GM23338 (cell line): Measurements from ENCODE around the gene LRRC51. TPM values are rescaled to one million over a fixed set of nuclear protein-coding genes. Genes with fewer than 3 reads are reported as not detected.

Source experiments
- ATAC-seq: fragments of 200-7000 bp; cut with Tn5 transposase; 3 replicates; pipeline ENCODE4 v1.9.1; 2020
- DNase-seq: peaks from one replicate; pipeline ENCODE4 v3.0.0-alpha.2; 2015; ENCODE audit warnings: low spot score
- H2AFZ ChIP-seq: fragments of 200-600 bp; sonication (generic); 2 replicates; pipeline ENCODE4 v1.8.0; 2016; ENCODE audit warnings: antibody characterized with exemption, mild to moderate bottlenecking, moderate library complexity
- H3F3A ChIP-seq: fragments of 200-600 bp; sonication (generic); replicated peaks from 2 replicates; pipeline ENCODE4 v1.8.0; 2017; ENCODE audit warnings: antibody characterized with exemption, mixed run types, low read depth
- H3K27ac ChIP-seq: fragments of 200-600 bp; sonication (generic); 2 replicates; pipeline ENCODE4 v1.6.1; 2016; ENCODE audit warnings: low read depth
- H3K27me3 ChIP-seq: fragments of 200-600 bp; sonication (generic); 2 replicates; pipeline ENCODE4 v1.8.0; 2016; ENCODE audit warnings: mild to moderate bottlenecking, mixed run types, moderate library complexity; ENCODE audit not compliant: insufficient read depth
- H3K36me3 ChIP-seq: fragments of 200-600 bp; sonication (generic); 2 replicates; pipeline ENCODE4 v1.8.0; 2016; ENCODE audit warnings: mild to moderate bottlenecking; ENCODE audit not compliant: insufficient read depth
- H3K4me1 ChIP-seq: fragments of 200-600 bp; sonication (generic); 2 replicates; pipeline ENCODE4 v1.8.0; 2016; ENCODE audit warnings: mild to moderate bottlenecking, moderate library complexity; ENCODE audit not compliant: insufficient read depth
- H3K4me2 ChIP-seq: fragments of 200-600 bp; sonication (generic); 2 replicates; pipeline ENCODE4 v1.7.1; 2017; ENCODE audit warnings: mixed run types
- H3K4me3 ChIP-seq: fragments of 200-600 bp; sonication (generic); 2 replicates; pipeline ENCODE4 v1.6.1; 2016; ENCODE audit warnings: mixed run types
- H3K79me2 ChIP-seq: fragments of 200-600 bp; sonication (generic); replicated peaks from 2 replicates; pipeline ENCODE4 v1.8.0; 2017; ENCODE audit warnings: mild to moderate bottlenecking; ENCODE audit not compliant: insufficient read depth
- H3K9me2 ChIP-seq: fragments of 200-600 bp; sonication (generic); 2 replicates; pipeline ENCODE4 v1.8.0; 2017; ENCODE audit not compliant: insufficient read depth
- H4K20me1 ChIP-seq: fragments of 200-600 bp; sonication (generic); replicated peaks from 2 replicates; pipeline ENCODE4 v1.8.0; 2017; ENCODE audit warnings: mild to moderate bottlenecking; ENCODE audit not compliant: insufficient read depth
- H3K27ac Mint-ChIP-seq: 2 replicates; pipeline ENCODE4 v1.8.0; 2020; ENCODE audit warnings: inconsistent platforms, mild to moderate bottlenecking, moderate library complexity, mixed read lengths
- H3K27me3 Mint-ChIP-seq: 3 replicates; pipeline ENCODE4 v1.8.0; 2022; ENCODE audit warnings: low read depth, mild to moderate bottlenecking, moderate library complexity, mixed read lengths, inconsistent platforms; ENCODE audit not compliant: insufficient read depth, poor library complexity
- H3K36me3 Mint-ChIP-seq: 3 replicates; pipeline ENCODE4 v1.8.0; 2021; ENCODE audit warnings: low read depth, mild to moderate bottlenecking, inconsistent platforms, moderate library complexity, mixed read lengths
- H3K4me1 Mint-ChIP-seq: 3 replicates; pipeline ENCODE4 v1.8.0; 2020; ENCODE audit warnings: mild to moderate bottlenecking, inconsistent platforms, mixed read lengths
- H3K4me3 Mint-ChIP-seq: 3 replicates; pipeline ENCODE4 v1.8.0; 2021; ENCODE audit warnings: moderate library complexity, mild to moderate bottlenecking, inconsistent platforms, mixed read lengths
- H3K9me3 Mint-ChIP-seq: 3 replicates; pipeline ENCODE4 v1.8.0; 2020; ENCODE audit warnings: moderate library complexity, mild to moderate bottlenecking, inconsistent platforms, mixed read lengths
- CREB1 ChIP-seq: fragments of 250-450 bp; sonication (Bioruptor Pico); IDR thresholded peaks from 2 replicates; pipeline ENCODE4 v1.5.0; 2020; ENCODE audit warnings: low read depth, mild to moderate bottlenecking, moderate library complexity
- EZH2 ChIP-seq: fragments of 200-600 bp; sonication (generic); IDR thresholded peaks from one replicate; pipeline ENCODE4 v1.8.0; 2017; ENCODE audit warnings: antibody characterized with exemption, mild to moderate bottlenecking, low read depth; ENCODE audit not compliant: unreplicated experiment
- EZH2phosphoT487 ChIP-seq: fragments of 200-600 bp; sonication (generic); IDR thresholded peaks from one replicate; pipeline ENCODE4 v1.8.1; 2018; ENCODE audit warnings: antibody characterized with exemption; ENCODE audit not compliant: unreplicated experiment
- JUNB ChIP-seq: IDR thresholded peaks from one replicate; pipeline ENCODE4 v1.6.1; 2016; ENCODE audit warnings: antibody characterized with exemption; ENCODE audit not compliant: unreplicated experiment
- NANOG ChIP-seq: IDR thresholded peaks from 2 replicates; pipeline ENCODE4 v1.6.1; 2016; ENCODE audit warnings: antibody characterized with exemption, borderline replicate concordance
- POLR2AphosphoS5 ChIP-seq: IDR thresholded peaks from 2 replicates; pipeline ENCODE4 v1.6.1; 2016; ENCODE audit warnings: antibody characterized with exemption, low read depth
- STAT1 ChIP-seq: IDR thresholded peaks from one replicate; pipeline ENCODE4 v1.6.1; 2016; ENCODE audit warnings: antibody characterized with exemption; ENCODE audit not compliant: unreplicated experiment
- ZNF114 ChIP-seq: fragments of 250-450 bp; sonication (Bioruptor Pico); IDR thresholded peaks from 2 replicates; pipeline ENCODE4 v1.5.0; 2020; ENCODE audit warnings: mild to moderate bottlenecking, moderate library complexity
- ZNF331 ChIP-seq: fragments of 250-450 bp; sonication (Bioruptor Pico); IDR thresholded peaks from 2 replicates; pipeline ENCODE4 v1.5.0; 2020; ENCODE audit warnings: low read depth, mild to moderate bottlenecking, moderate library complexity
- polyA plus RNA-seq: library from polyadenylated mRNA; unstranded; fragments of >200 nt; fragmentation: Nextera tagmentation; extraction: Ambion mirVana; gene quantifications from 2 replicates; pipeline ENCODE4 v1.2.1, GENCODE V29; 2016
- total RNA-seq: library from RNA; depleted of rRNA; stranded (reverse); fragments of >200 nt; shearing (Covaris generic); gene quantifications from 2 replicates; pipeline ENCODE4 v1.2.3, GENCODE V29; 2014
- TF ChIP-seq, protein P1 (sequence below): fragments of 250-450 bp; sonication (Bioruptor Pico); IDR thresholded peaks from 2 replicates; pipeline ENCODE4 v1.5.0; 2020; ENCODE audit warnings: mild to moderate bottlenecking, moderate library complexity
- TF ChIP-seq, protein P2 (sequence below), 2 experiments: fragments of 200-600 bp in 1 of 2; sonication (generic) in 1 of 2; conservative IDR thresholded peaks; 2 replicates each; pipeline versions ENCODE4 v1.5.1 to v1.6.1; 2016 to 2017; ENCODE audit warnings: antibody characterized with exemption in 2 of 2, low read depth in 2 of 2, mild to moderate bottlenecking in 2 of 2, moderate library complexity in 1 of 2
- TF ChIP-seq, protein P3 (sequence below): IDR thresholded peaks from one replicate; pipeline ENCODE4 v1.6.1; 2018; ENCODE audit warnings: antibody characterized with exemption; ENCODE audit not compliant: unreplicated experiment

LRRC51 gene
- total and polyA plus RNA-seq, 2 experiments from 2014 or later: 3.6 to 4.2 TPM

DNA sequence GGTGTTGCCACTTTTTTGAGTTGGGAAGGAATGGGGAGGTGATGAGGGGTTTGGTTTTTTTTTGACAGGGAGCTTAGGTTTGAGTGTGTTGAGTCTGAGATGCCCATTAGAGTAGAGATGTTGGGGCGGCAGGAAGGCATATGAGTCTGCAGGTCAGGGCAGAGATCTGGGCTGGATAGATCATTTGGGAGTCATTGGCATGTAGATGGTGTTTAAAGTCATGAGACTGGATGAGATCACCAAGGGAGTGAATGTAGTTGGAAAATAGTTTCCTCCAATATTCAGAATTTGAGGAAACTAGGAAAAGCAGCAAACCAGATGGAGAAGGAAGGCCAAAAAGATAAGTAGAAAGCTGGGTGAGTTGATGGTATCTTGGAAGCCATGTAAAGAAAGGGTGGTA, 33.9 kb downstream of the LRRC51 start (continued):
- TF ChIP-seq, protein P1, sequence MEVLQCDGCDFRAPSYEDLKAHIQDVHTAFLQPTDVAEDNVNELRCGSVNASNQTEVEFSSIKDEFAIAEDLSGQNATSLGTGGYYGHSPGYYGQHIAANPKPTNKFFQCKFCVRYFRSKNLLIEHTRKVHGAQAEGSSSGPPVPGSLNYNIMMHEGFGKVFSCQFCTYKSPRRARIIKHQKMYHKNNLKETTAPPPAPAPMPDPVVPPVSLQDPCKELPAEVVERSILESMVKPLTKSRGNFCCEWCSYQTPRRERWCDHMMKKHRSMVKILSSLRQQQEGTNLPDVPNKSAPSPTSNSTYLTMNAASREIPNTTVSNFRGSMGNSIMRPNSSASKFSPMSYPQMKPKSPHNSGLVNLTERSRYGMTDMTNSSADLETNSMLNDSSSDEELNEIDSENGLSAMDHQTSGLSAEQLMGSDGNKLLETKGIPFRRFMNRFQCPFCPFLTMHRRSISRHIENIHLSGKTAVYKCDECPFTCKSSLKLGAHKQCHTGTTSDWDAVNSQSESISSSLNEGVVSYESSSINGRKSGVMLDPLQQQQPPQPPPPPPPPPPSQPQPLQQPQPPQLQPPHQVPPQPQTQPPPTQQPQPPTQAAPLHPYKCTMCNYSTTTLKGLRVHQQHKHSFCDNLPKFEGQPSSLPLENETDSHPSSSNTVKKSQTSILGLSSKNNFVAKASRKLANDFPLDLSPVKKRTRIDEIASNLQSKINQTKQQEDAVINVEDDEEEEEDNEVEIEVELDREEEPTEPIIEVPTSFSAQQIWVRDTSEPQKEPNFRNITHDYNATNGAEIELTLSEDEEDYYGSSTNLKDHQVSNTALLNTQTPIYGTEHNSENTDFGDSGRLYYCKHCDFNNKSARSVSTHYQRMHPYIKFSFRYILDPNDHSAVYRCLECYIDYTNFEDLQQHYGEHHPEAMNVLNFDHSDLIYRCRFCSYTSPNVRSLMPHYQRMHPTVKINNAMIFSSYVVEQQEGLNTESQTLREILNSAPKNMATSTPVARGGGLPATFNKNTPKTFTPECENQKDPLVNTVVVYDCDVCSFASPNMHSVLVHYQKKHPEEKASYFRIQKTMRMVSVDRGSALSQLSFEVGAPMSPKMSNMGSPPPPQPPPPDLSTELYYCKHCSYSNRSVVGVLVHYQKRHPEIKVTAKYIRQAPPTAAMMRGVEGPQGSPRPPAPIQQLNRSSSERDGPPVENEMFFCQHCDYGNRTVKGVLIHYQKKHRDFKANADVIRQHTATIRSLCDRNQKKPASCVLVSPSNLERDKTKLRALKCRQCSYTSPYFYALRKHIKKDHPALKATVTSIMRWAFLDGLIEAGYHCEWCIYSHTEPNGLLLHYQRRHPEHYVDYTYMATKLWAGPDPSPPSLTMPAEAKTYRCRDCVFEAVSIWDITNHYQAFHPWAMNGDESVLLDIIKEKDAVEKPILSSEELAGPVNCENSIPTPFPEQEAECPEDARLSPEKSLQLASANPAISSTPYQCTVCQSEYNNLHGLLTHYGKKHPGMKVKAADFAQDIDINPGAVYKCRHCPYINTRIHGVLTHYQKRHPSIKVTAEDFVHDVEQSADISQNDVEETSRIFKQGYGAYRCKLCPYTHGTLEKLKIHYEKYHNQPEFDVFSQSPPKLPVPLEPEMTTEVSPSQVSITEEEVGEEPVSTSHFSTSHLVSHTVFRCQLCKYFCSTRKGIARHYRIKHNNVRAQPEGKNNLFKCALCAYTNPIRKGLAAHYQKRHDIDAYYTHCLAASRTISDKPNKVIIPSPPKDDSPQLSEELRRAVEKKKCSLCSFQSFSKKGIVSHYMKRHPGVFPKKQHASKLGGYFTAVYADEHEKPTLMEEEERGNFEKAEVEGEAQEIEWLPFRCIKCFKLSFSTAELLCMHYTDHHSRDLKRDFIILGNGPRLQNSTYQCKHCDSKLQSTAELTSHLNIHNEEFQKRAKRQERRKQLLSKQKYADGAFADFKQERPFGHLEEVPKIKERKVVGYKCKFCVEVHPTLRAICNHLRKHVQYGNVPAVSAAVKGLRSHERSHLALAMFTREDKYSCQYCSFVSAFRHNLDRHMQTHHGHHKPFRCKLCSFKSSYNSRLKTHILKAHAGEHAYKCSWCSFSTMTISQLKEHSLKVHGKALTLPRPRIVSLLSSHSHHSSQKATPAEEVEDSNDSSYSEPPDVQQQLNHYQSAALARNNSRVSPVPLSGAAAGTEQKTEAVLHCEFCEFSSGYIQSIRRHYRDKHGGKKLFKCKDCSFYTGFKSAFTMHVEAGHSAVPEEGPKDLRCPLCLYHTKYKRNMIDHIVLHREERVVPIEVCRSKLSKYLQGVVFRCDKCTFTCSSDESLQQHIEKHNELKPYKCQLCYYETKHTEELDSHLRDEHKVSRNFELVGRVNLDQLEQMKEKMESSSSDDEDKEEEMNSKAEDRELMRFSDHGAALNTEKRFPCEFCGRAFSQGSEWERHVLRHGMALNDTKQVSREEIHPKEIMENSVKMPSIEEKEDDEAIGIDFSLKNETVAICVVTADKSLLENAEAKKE (CRISPR knock-in tag): no peak
- TF ChIP-seq CREB1: no peak
- no peak for TF ChIP-seq STAT1
- TF ChIP-seq POLR2AphosphoS5: no peak
- TF ChIP-seq NANOG: no peak

DNA sequence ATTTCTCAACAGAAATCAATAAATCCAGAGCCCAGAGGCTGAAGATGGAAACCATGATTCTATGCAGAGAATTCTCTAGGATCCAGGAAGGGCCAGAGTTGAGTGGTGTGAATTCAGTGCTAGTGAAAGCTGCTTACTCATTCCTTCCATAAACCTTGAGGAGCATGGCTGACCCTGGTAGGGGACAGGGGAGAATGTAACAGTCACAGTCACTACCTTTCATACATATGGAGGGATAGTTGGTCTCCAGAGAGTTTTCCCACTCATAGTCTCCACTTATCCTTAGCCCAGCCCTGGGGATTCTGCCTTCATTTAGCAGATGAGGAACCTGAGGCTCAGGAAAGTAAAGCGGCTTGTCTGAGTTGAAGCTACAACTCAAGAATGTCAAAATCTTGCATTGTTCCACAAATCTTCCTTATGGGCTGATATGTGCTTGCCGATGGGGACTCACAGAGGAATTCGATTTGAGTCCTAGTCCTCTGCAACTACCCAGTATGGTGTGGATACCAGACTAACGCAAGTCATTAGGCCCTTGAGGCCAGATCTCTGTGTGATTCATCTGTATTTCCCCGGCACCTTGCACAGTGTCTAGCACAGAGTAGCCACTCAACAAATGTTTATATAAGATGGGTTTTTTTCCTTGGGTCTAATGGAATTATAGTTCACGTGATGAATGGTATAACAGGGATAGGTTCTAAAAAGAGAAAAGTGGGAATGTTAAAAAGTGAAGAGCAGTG, 35.5 kb downstream of the LRRC51 start:
- H3K36me3 ChIP-seq: no peaks in the 10 kb centered on the region
- H3K4me1 Mint-ChIP-seq: peaks cover 10% of the 10 kb centered on the region
- no peak overlapping the region for H3K4me3 ChIP-seq
- TF ChIP-seq ZNF331 (CRISPR knock-in tag) (no peak), JUNB (no peak), EZH2 (no peak), EZH2phosphoT487 (no peak), STAT1 (no peak), POLR2AphosphoS5 (no peak), ZNF114 (no peak)
- TF ChIP-seq, protein P2, sequence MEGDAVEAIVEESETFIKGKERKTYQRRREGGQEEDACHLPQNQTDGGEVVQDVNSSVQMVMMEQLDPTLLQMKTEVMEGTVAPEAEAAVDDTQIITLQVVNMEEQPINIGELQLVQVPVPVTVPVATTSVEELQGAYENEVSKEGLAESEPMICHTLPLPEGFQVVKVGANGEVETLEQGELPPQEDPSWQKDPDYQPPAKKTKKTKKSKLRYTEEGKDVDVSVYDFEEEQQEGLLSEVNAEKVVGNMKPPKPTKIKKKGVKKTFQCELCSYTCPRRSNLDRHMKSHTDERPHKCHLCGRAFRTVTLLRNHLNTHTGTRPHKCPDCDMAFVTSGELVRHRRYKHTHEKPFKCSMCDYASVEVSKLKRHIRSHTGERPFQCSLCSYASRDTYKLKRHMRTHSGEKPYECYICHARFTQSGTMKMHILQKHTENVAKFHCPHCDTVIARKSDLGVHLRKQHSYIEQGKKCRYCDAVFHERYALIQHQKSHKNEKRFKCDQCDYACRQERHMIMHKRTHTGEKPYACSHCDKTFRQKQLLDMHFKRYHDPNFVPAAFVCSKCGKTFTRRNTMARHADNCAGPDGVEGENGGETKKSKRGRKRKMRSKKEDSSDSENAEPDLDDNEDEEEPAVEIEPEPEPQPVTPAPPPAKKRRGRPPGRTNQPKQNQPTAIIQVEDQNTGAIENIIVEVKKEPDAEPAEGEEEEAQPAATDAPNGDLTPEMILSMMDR (conservative IDR thresholded peaks at IDR 0.05; ENCODE audit: low read depth in 2 of 2): no peak
- TF ChIP-seq, protein P3, sequence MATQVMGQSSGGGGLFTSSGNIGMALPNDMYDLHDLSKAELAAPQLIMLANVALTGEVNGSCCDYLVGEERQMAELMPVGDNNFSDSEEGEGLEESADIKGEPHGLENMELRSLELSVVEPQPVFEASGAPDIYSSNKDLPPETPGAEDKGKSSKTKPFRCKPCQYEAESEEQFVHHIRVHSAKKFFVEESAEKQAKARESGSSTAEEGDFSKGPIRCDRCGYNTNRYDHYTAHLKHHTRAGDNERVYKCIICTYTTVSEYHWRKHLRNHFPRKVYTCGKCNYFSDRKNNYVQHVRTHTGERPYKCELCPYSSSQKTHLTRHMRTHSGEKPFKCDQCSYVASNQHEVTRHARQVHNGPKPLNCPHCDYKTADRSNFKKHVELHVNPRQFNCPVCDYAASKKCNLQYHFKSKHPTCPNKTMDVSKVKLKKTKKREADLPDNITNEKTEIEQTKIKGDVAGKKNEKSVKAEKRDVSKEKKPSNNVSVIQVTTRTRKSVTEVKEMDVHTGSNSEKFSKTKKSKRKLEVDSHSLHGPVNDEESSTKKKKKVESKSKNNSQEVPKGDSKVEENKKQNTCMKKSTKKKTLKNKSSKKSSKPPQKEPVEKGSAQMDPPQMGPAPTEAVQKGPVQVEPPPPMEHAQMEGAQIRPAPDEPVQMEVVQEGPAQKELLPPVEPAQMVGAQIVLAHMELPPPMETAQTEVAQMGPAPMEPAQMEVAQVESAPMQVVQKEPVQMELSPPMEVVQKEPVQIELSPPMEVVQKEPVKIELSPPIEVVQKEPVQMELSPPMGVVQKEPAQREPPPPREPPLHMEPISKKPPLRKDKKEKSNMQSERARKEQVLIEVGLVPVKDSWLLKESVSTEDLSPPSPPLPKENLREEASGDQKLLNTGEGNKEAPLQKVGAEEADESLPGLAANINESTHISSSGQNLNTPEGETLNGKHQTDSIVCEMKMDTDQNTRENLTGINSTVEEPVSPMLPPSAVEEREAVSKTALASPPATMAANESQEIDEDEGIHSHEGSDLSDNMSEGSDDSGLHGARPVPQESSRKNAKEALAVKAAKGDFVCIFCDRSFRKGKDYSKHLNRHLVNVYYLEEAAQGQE: no peak

More for the DNA sequence above, 35.5 kb downstream of the LRRC51 start:
- peaks cover 7% of the 10 kb centered on the region; the same call in 1 of the 2 replicates for H3K4me1 ChIP-seq
- DNase-seq (no peak), ATAC-seq (no peak)
- peaks cover 23% of the 10 kb centered on the region for H3K9me2 ChIP-seq
- Mint-ChIP-seq H3K27me3 (peaks cover 16% of the 10 kb centered on the region), H3K27ac (no peak overlapping the region), H3K4me3 (no peak overlapping the region), H3K9me3 (peaks cover 2% of the 10 kb centered on the region; the same call in 2 of the 3 replicates), H3K36me3 (no peaks in the 10 kb centered on the region; the same call in 2 of the 3 replicates)
- no peak overlapping the region for H2AFZ ChIP-seq
- H3F3A ChIP-seq: no peaks in the 10 kb centered on the region
- H4K20me1 ChIP-seq: no peaks in the 10 kb centered on the region
- H3K79me2 ChIP-seq: no peaks in the 10 kb centered on the region
- no peak overlapping the region for H3K4me2 ChIP-seq
- H3K27me3 ChIP-seq: peaks cover 16% of the 10 kb centered on the region
- H3K27ac ChIP-seq: no peak overlapping the region
